SIG-M5 treated with dmso at 0.1 percent for 504 hours (cell line): ENCODE measurements around the gene PRPF8.
"Not testable (repeated sequence)": the region's sequence is repeated elsewhere in the genome, so short reads cannot be mapped to it uniquely, and the experiment has no call there.

Experiments
- DNase-seq: peaks from one replicate; lab custom pipeline; 2025; ENCODE audit not compliant: unreplicated experiment; lab: John Stamatoyannopoulos, UW

PRPF8 gene

GRCh38 chr17:1716912-1717695 is 32.4 kb upstream of the PRPF8 start:
- peak; percentile 99 for DNase-seq

GRCh38 chr17:1716076-1716911 is 31.6 kb upstream of the PRPF8 start:
- DNase-seq = peak; percentile 99

- DNase-seq = no peak
Observed at GRCh38 chr17:1715803-1716075, 31.1 kb upstream of the PRPF8 start.

GRCh38 chr17:1714980-1715802 is 30.5 kb upstream of the PRPF8 start:
- peak; percentile 55 for DNase-seq

- DNase-seq = peak; percentile 29
Observed at GRCh38 chr17:1714427-1714979, 29.8 kb upstream of the PRPF8 start.

- DNase-seq = no peak
Observed at GRCh38 chr17:1713878-1714426, 29.3 kb upstream of the PRPF8 start.

GRCh38 chr17:1713160-1713877 is 28.7 kb upstream of the PRPF8 start:
- DNase-seq = no peak

GRCh38 chr17:1712271-1712670 is 27.6 kb upstream of the PRPF8 start:
- DNase-seq = no peak

- no peak for DNase-seq
Observed at GRCh38 chr17:1711804-1712203, 27.1 kb upstream of the PRPF8 start.

GRCh38 chr17:1710807-1711553 is 26.3 kb upstream of the PRPF8 start:
- DNase-seq = no peak

- DNase-seq = no peak
Observed at GRCh38 chr17:1709971-1710806, 25.5 kb upstream of the PRPF8 start, which contains the start of gene TLCD2. TLCD2 (minus strand) TSS chr17:1710377; CDS start chr17:1710242, 135 bp downstream.

- peak; percentile 20 for DNase-seq
Observed at GRCh38 chr17:1709403-1709951, 24.8 kb upstream of the PRPF8 start.

- DNase-seq = not testable (repeated sequence)
Observed at GRCh38 chr17:1708791-1709346, 24.2 kb upstream of the PRPF8 start.

GRCh38 chr17:1707107-1707506 is 22.4 kb upstream of the PRPF8 start:
- no peak for DNase-seq

- no peak for DNase-seq
Observed at GRCh38 chr17:1705004-1705403, 20.3 kb upstream of the PRPF8 start.

GRCh38 chr17:1703063-1703462 is 18.4 kb upstream of the PRPF8 start:
- no peak for DNase-seq

GRCh38 chr17:1699891-1700290 is 15.2 kb upstream of the PRPF8 start:
- not testable (repeated sequence) for DNase-seq

GRCh38 chr17:1697681-1698080 is 13.0 kb upstream of the PRPF8 start:
- no peak for DNase-seq
